Measurements from ENCODE around the gene MRPS12.

MRPS12 gene

GRCh38 chr19:38910488-38910887 lies 20.3 kb upstream of the MRPS12 start:
- TF ChIP-seq CSDC2 (CRISPR knock-in tag; IDR thresholded peaks at IDR 0.05) (no peak), ARNTL (CRISPR knock-in tag; IDR thresholded peaks at IDR 0.05; ENCODE audit: borderline replicate concordance, low read depth) (no peak), BACH2 (CRISPR knock-in tag; IDR thresholded peaks at IDR 0.05; ENCODE audit: borderline replicate concordance) (no peak), PPARA (CRISPR knock-in tag; IDR thresholded peaks at IDR 0.05; ENCODE audit: borderline replicate concordance) (no peak), TSHZ2 (CRISPR knock-in tag; IDR thresholded peaks at IDR 0.05) (no peak), ZNF8 (CRISPR knock-in tag; IDR thresholded peaks at IDR 0.05) (no peak), TOX (CRISPR knock-in tag; IDR thresholded peaks at IDR 0.05; ENCODE audit: borderline replicate concordance) (no peak), SNAI2 (CRISPR knock-in tag; IDR thresholded peaks at IDR 0.05) (no peak), ZNF70 (CRISPR knock-in tag; IDR thresholded peaks at IDR 0.05) (no peak), ZFP3 (CRISPR knock-in tag; IDR thresholded peaks at IDR 0.05) (no peak), ZFP30 (CRISPR knock-in tag; IDR thresholded peaks at IDR 0.05) (no peak)
- TF ChIP-seq, protein P1, sequence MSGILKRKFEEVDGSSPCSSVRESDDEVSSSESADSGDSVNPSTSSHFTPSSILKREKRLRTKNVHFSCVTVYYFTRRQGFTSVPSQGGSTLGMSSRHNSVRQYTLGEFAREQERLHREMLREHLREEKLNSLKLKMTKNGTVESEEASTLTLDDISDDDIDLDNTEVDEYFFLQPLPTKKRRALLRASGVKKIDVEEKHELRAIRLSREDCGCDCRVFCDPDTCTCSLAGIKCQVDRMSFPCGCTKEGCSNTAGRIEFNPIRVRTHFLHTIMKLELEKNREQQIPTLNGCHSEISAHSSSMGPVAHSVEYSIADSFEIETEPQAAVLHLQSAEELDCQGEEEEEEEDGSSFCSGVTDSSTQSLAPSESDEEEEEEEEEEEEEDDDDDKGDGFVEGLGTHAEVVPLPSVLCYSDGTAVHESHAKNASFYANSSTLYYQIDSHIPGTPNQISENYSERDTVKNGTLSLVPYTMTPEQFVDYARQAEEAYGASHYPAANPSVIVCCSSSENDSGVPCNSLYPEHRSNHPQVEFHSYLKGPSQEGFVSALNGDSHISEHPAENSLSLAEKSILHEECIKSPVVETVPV (CRISPR knock-in tag; IDR thresholded peaks at IDR 0.05) = no peak
- no peak for ATAC-seq

DNA sequence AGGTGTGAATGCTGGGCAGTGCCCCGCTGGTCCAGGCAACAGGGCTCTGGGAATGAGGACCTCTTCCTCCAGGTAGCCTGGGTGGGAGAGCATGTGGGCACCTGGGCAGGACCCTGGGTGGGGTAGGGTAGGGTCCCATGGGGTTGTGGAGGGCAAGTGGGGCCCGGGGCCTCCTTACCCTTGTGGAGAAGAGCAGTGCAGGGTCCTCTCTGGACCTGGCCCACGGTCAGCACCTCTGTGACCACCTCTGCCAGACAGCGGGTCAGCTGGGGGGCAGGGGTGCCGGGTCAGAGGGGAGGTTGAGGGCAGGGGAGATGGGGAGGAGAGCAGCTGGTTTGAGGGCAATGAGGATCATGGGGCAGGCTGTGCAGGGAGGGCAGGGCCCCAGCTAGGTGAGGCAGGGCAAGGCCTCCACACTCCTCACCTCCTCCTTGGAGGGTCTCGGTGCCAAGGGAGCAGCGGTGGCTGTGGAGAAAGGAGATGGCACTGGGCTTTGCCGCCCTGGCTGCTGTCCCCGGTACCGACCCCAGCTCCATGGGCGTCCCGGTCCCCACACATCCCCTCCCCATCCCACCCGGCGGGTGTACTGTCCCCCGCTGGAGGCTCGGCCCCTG lies 19.2 kb upstream of the MRPS12 start:
- TF ChIP-seq ZFP3 (CRISPR knock-in tag; IDR thresholded peaks at IDR 0.05) (no peak), ARNTL (CRISPR knock-in tag; IDR thresholded peaks at IDR 0.05; ENCODE audit: borderline replicate concordance, low read depth) (no peak), ZNF70 (CRISPR knock-in tag; IDR thresholded peaks at IDR 0.05) (no peak), SNAI2 (CRISPR knock-in tag; IDR thresholded peaks at IDR 0.05) (no peak)
- TF ChIP-seq, protein P1 (CRISPR knock-in tag; IDR thresholded peaks at IDR 0.05) = no peak
- ATAC-seq = no peak; the same call in 1 of the 3 replicates

- ATAC-seq = no peak; the same call in 2 of the 3 replicates
- TF ChIP-seq, protein P2, sequence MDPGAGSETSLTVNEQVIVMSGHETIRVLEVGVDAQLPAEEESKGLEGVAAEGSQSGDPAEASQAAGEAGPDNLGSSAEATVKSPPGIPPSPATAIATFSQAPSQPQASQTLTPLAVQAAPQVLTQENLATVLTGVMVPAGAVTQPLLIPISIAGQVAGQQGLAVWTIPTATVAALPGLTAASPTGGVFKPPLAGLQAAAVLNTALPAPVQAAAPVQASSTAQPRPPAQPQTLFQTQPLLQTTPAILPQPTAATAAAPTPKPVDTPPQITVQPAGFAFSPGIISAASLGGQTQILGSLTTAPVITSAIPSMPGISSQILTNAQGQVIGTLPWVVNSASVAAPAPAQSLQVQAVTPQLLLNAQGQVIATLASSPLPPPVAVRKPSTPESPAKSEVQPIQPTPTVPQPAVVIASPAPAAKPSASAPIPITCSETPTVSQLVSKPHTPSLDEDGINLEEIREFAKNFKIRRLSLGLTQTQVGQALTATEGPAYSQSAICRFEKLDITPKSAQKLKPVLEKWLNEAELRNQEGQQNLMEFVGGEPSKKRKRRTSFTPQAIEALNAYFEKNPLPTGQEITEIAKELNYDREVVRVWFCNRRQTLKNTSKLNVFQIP (CRISPR knock-in tag; IDR thresholded peaks at IDR 0.05; ENCODE audit: borderline replicate concordance, low read depth) = no peak
- TF ChIP-seq, protein P3, sequence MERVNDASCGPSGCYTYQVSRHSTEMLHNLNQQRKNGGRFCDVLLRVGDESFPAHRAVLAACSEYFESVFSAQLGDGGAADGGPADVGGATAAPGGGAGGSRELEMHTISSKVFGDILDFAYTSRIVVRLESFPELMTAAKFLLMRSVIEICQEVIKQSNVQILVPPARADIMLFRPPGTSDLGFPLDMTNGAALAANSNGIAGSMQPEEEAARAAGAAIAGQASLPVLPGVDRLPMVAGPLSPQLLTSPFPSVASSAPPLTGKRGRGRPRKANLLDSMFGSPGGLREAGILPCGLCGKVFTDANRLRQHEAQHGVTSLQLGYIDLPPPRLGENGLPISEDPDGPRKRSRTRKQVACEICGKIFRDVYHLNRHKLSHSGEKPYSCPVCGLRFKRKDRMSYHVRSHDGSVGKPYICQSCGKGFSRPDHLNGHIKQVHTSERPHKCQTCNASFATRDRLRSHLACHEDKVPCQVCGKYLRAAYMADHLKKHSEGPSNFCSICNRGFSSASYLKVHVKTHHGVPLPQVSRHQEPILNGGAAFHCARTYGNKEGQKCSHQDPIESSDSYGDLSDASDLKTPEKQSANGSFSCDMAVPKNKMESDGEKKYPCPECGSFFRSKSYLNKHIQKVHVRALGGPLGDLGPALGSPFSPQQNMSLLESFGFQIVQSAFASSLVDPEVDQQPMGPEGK (CRISPR knock-in tag; IDR thresholded peaks at IDR 0.05; ENCODE audit: borderline replicate concordance) = no peak
- TF ChIP-seq BACH2 (CRISPR knock-in tag; IDR thresholded peaks at IDR 0.05; ENCODE audit: borderline replicate concordance) = no peak
- no peak for TF ChIP-seq ZNF565 (CRISPR knock-in tag; conservative IDR thresholded peaks at IDR 0.05; ENCODE audit: low read depth)
- TF ChIP-seq ZFP30 (CRISPR knock-in tag; IDR thresholded peaks at IDR 0.05) = no peak
- no peak for TF ChIP-seq SNAI2 (CRISPR knock-in tag; IDR thresholded peaks at IDR 0.05)
- TF ChIP-seq ESRRG (CRISPR knock-in tag; IDR thresholded peaks at IDR 0.05) = no peak
- no peak for TF ChIP-seq ISL1 (CRISPR knock-in tag; IDR thresholded peaks at IDR 0.05)
- TF ChIP-seq TOX (CRISPR knock-in tag; IDR thresholded peaks at IDR 0.05; ENCODE audit: borderline replicate concordance) = no peak
- no peak for TF ChIP-seq RARB (CRISPR knock-in tag; IDR thresholded peaks at IDR 0.05)
- TF ChIP-seq, protein P4, sequence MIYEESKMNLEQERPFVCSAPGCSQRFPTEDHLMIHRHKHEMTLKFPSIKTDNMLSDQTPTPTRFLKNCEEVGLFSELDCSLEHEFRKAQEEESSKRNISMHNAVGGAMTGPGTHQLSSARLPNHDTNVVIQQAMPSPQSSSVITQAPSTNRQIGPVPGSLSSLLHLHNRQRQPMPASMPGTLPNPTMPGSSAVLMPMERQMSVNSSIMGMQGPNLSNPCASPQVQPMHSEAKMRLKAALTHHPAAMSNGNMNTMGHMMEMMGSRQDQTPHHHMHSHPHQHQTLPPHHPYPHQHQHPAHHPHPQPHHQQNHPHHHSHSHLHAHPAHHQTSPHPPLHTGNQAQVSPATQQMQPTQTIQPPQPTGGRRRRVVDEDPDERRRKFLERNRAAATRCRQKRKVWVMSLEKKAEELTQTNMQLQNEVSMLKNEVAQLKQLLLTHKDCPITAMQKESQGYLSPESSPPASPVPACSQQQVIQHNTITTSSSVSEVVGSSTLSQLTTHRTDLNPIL (CRISPR knock-in tag; IDR thresholded peaks at IDR 0.05; ENCODE audit: low read depth) = no peak
- no peak for TF ChIP-seq TCF4 (CRISPR knock-in tag; IDR thresholded peaks at IDR 0.05; ENCODE audit: borderline replicate concordance)
- TF ChIP-seq GLIS3 (CRISPR knock-in tag; IDR thresholded peaks at IDR 0.05) = no peak
- no peak for TF ChIP-seq PPARA (CRISPR knock-in tag; IDR thresholded peaks at IDR 0.05; ENCODE audit: borderline replicate concordance)
- no peak for TF ChIP-seq ZC3H10 (CRISPR knock-in tag; IDR thresholded peaks at IDR 0.05)
- no peak for TF ChIP-seq ZNF8 (CRISPR knock-in tag; IDR thresholded peaks at IDR 0.05)
These were observed 17.9 kb upstream of the MRPS12 start for GRCh38 chr19:38912600-38913514.

All from SK-N-SH treated with all-trans-retinoic acid at 6 μM for 48 hours (cell line).